Hematopoietic multipotent progenitor cell treated with erythropoietin and hydrocortisone succinate and interleukin-3 and kit ligand, for 15 days (in vitro differentiated cells): ENCODE data around the gene DUSP14.

Source experiments
- DNase-seq: peaks from one replicate; pipeline ENCODE4 v3.0.0-alpha.2; 2015; ENCODE audit warnings: low spot score

Gene DUSP14

GRCh38 chr17:37517881-37518280, 28.2 kb downstream of the DUSP14 start:
- no peak for DNase-seq

- no peak for DNase-seq
Measured at GRCh38 chr17:37518826-37519225, 29.1 kb downstream of the DUSP14 start.

GRCh38 chr17:37519251-37519985, 29.7 kb downstream of the DUSP14 start:
- no peak for DNase-seq

DNA sequence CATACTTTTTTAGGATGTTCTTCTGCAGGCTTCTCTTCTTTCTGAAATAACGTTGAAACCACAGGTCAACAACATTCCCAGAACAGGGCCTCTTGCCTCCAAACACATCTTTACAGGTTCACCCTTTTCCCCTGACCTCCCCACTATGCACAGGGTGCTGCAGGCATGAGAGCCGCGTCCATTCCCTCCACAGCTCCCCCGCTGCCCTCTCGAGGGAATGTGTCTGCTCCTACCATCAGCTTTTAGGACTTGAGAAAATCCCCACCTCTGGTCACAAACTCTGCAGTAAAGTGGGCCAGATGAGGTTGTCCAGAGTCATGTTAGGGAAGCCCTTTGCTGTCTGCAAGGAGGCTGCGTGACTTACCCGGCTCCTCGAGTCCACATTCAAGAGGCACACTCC, 30.5 kb downstream of the DUSP14 start:
- no peak for DNase-seq

DNA sequence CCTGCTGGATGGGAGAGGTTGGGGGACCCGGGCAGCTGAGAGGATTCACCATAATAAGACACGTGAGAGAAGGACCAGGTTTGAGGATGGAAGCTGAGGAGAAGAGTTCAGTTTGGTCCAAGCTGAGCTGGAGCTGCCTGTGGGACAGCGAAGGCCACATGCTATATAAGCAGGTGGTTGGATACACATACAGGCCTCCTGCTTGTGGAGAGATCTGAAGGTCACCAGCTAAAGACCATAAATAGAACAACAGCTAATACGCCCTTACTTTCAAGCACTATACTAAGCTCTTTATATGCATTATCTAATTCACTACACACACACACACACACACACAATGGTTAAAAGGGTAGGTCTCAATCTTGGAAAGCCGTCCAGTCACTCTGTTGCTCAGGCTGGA, 32.1 kb downstream of the DUSP14 start:
- DNase-seq = no peak

DNA sequence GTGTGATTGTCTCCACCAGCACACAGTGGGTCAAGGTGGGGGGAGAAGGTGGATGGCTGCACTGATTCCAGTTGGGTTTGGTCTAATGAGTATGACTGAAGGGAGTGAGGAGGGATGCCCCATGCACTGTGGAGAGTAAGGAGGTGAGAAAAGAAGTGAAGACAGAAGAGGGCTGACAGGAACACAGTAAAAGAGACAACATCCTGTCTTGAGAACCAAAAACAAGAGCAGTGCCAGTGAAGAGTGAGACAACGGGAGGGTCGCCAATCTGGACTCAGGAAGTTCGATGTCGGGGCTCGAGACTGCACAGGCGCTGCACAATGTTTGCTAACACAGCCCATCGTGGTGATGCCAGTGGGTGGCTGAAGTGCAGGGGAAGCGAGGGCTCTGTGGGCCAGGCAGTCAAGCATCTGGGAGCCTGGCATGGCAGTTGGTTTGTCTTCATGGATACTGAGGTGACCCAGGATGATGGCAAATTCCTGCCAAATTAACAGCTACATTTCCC, 34.1 kb downstream of the DUSP14 start:
- no peak for DNase-seq

DNA sequence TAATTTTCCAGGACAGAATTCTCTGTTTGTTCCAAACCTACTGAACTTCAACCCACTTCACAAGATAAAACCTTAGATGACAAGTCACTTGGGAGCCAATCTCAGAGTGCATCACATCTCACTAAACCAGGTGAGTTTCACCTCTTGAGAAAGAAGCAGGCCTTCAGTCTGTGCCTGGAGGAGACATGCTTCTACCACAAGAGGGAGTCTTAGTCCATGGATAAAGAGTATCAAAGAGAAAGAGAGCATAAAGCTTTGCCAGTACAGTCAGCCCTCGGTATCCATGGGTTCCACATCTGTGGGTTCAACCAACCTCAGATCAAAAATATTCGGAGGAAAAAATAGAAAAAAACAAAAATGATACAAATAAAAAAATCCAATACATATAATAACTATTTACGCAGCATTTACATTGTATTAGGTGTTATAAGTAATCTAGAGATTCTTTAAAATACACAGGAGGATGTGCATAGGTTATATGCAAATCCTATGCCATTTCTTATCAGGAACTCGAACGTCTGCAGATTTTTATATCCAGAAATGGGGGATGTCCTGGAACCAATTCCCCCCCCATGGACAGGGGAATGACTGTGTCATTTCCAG, 37.7 kb downstream of the DUSP14 start:
- peak; percentile 64 for DNase-seq

- DNase-seq = no peak
Measured at GRCh38 chr17:37530420-37530819, 40.7 kb downstream of the DUSP14 start.

- DNase-seq = no peak
Measured at GRCh38 chr17:37532756-37533155, 43.1 kb downstream of the DUSP14 start.

GRCh38 chr17:37535906-37536305, 46.2 kb downstream of the DUSP14 start:
- DNase-seq = no peak

GRCh38 chr17:37538981-37539659, 49.4 kb downstream of the DUSP14 start:
- no peak for DNase-seq

DNA sequence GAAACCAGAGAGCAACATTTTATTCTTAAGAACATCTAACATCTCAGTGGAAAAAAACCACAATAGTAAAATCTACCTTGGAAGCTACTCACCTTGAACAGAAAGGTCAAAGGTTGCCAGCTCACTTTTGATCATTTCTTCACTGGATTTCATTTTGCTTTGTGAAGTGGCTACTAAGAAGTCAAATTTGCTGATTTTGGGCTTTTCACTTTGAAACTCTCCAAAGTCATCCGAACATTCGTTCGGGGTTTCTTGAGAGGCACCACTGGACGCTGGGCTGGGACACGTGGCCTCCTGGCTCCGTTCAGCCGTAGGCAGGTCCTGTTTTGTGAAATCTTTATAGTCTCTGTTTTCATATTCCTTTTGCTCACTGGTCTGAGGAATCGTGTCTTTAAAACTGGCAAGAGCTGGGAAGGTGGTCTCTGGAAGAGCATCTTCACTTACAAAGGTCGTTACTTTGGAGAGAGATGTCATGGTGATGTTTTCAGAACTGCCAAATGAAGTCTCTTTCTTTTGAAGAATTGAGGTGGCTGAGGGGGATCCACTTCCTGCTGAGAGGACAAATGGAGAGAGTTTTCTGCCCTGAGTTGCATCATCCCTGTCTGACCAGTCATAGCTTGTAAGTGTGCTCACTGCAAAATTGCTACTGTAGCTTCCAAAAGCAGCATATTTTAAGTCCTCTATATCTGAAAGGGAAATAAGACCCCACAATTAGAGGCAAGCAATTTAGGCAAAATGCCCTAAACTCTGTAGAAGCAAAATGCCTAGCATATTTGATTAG, 52.4 kb downstream of the DUSP14 start:
- no peak for DNase-seq

- no peak for DNase-seq
Measured at GRCh38 chr17:37543637-37544052, 54.0 kb downstream of the DUSP14 start.

DNA sequence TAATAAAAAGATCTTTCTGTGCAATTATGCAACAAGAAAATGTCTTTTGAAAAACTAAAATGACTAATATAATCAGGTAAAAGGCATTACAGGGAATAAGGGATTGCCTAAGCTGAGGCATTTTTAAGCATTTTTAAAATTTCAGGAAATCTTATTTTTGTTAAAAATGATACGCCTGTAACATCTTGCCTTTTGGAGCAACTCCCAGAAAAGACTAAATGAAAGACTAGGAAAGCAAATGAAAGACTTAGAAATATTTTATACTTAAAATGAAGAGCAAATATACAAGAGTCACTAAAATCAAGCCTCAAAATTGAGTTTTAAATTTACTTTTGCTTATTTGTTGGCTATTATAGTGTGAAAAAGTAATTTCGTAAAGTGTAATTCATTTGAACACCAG, 55.8 kb downstream of the DUSP14 start:
- DNase-seq = no peak

GRCh38 chr17:37546302-37546701, 56.6 kb downstream of the DUSP14 start:
- no peak for DNase-seq

DNA sequence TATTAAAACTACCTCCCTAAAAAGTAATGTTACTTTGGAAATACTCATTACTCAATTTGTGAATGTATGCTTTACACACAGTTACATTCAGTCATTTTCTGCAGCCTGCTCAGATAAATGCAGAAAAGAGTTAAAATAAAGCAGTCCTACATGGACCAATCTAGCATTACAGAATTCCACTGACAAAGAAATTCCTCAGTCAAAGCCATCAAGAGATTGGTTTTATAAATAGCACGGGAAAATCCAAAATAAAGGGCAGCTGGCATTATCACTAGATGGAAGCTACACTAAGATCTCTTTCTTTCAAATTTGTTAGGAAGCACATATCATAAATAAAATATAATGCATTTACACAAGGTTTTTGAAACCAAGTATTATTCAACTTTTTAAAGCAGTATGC, 58.3 kb downstream of the DUSP14 start:
- no peak for DNase-seq

- no peak for DNase-seq
Measured at GRCh38 chr17:37551788-37552187, 62.1 kb downstream of the DUSP14 start.

- no peak for DNase-seq
Measured at GRCh38 chr17:37553401-37553966, 63.8 kb downstream of the DUSP14 start.

DNA sequence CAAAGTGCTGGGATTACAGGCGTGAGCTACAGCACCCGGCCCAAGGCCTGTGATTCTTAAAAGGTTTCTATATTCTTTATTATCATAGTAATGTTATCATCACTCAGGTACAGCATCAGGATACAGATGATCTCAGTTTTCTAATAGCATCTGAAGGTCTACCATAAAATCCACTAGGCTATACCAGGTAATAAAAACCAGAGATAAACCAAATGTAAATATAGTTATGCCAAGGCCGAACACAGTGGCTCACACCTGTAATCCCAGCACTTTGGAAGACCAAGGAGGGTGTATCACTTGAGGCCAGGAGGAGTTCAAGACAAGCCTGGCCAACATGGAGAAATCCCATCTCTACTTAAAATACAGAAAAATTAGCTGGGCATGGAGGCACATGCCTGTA, 65.7 kb downstream of the DUSP14 start:
- DNase-seq = no peak

DNA sequence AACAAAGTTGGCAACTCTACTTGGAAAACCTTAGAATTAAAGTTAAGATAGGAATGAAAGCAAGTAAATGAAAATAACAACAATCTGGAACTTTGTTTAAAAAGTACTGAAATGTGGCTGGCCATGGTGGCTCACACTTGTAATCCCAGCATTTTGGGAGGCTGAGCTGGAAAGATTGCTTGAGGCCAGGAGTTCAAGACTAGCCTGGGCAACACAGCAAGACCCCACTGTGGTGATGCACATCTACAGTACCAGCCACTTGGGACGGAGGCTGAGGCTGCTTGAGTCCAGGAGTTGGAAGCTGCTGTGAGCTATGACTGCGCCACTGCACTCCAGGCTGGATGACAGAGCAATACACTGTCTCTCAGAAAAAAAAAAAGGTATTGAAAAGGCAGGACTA, 67.8 kb downstream of the DUSP14 start:
- DNase-seq = no peak

GRCh38 chr17:37558299-37558698, 68.6 kb downstream of the DUSP14 start:
- DNase-seq = no peak
